Endothelial cell (in vitro differentiated cells): Measurements from ENCODE around the gene OGFOD1. TPM values are rescaled to one million over a fixed set of nuclear protein-coding genes. Genes with fewer than 3 reads are reported as not detected.

Experiments used
- DNase-seq: peaks from one replicate; pipeline ENCODE4 v3.0.0; 2021; ENCODE audit warnings: low spot score
- H3K27ac Mint-ChIP-seq: one replicate; pipeline ENCODE4 v1.8.0; 2021; ENCODE audit warnings: mixed read lengths, inconsistent platforms; ENCODE audit not compliant: unreplicated experiment
- H3K27me3 Mint-ChIP-seq: one replicate; pipeline ENCODE4 v1.8.0; 2021; ENCODE audit warnings: mild to moderate bottlenecking, moderate library complexity, mixed read lengths, inconsistent platforms; ENCODE audit not compliant: unreplicated experiment
- H3K36me3 Mint-ChIP-seq: one replicate; pipeline ENCODE4 v1.8.0; 2021; ENCODE audit warnings: mild to moderate bottlenecking, low read depth, mixed read lengths, inconsistent platforms; ENCODE audit not compliant: unreplicated experiment
- H3K4me1 Mint-ChIP-seq: one replicate; pipeline ENCODE4 v1.8.0; 2021; ENCODE audit warnings: mild to moderate bottlenecking, mixed read lengths, inconsistent platforms; ENCODE audit not compliant: unreplicated experiment
- H3K4me3 Mint-ChIP-seq: one replicate; pipeline ENCODE4 v1.8.0; 2021; ENCODE audit warnings: mild to moderate bottlenecking, mixed read lengths, inconsistent platforms; ENCODE audit not compliant: unreplicated experiment
- H3K9me3 Mint-ChIP-seq: one replicate; pipeline ENCODE4 v1.8.0; 2021; ENCODE audit warnings: mixed read lengths, inconsistent platforms; ENCODE audit not compliant: unreplicated experiment
- CTCF ChIP-seq: fragments of 200-600 bp; sonication (generic); IDR thresholded peaks from one replicate; pipeline ENCODE4 v1.5.0; 2021; ENCODE audit warnings: antibody characterized with exemption; ENCODE audit not compliant: unreplicated experiment
- total RNA-seq: library from RNA; stranded (reverse); fragmentation: NEBNext Ultra II Directional; extraction: Animal tissue kit (Norgen Biotek cat#: 25700); gene quantifications from one replicate; pipeline ENCODE4 v1.2.1, GENCODE V29; 2021; ENCODE audit not compliant: unreplicated experiment

OGFOD1 gene
- total RNA-seq, 1 donor from 2014 or later, result 24.8 TPM

GRCh38 chr16:56478281-56479049, 27.1 kb downstream of the OGFOD1 start:
- DNase-seq, result no peak
- Mint-ChIP-seq H3K4me1 (no peaks in the 10 kb centered on the region), H3K27ac (no peak overlapping the region), H3K36me3 (peaks cover 20% of the 10 kb centered on the region), H3K4me3 (no peak overlapping the region), H3K9me3 (no peaks in the 10 kb centered on the region), H3K27me3 (peaks cover 1% of the 10 kb centered on the region)
- no peak for TF ChIP-seq CTCF

- Mint-ChIP-seq H3K9me3 (no peaks in the 10 kb centered on the region), H3K27me3 (peaks cover 1% of the 10 kb centered on the region), H3K36me3 (peaks cover 20% of the 10 kb centered on the region), H3K4me3 (no peak overlapping the region), H3K4me1 (no peaks in the 10 kb centered on the region), H3K27ac (no peak overlapping the region)
- no peak for TF ChIP-seq CTCF
- DNase-seq, result no peak
These were observed 28.1 kb downstream of the OGFOD1 start for GRCh38 chr16:56479469-56479868.

GRCh38 chr16:56480776-56481467, 29.6 kb downstream of the OGFOD1 start:
- no peak for DNase-seq
- no peak overlapping the region for H3K27ac Mint-ChIP-seq
- H3K4me1 Mint-ChIP-seq, result no peaks in the 10 kb centered on the region
- no peak for TF ChIP-seq CTCF
- H3K4me3 Mint-ChIP-seq, result no peak overlapping the region
- peaks cover 15% of the 10 kb centered on the region for H3K36me3 Mint-ChIP-seq
- H3K27me3 Mint-ChIP-seq, result peaks cover 1% of the 10 kb centered on the region
- no peaks in the 10 kb centered on the region for H3K9me3 Mint-ChIP-seq

- Mint-ChIP-seq H3K36me3 (peaks cover 11% of the 10 kb centered on the region), H3K4me3 (no peak overlapping the region), H3K9me3 (no peaks in the 10 kb centered on the region), H3K27ac (no peak overlapping the region), H3K27me3 (peaks cover 1% of the 10 kb centered on the region), H3K4me1 (no peaks in the 10 kb centered on the region)
- no peak for TF ChIP-seq CTCF
- no peak for DNase-seq
These were observed 30.2 kb downstream of the OGFOD1 start for GRCh38 chr16:56481468-56482122.
